RWPE1 (cell line): Measurements from ENCODE around the gene CYREN.
"Not testable (repeated sequence)": the region's sequence is repeated elsewhere in the genome, so short reads cannot be mapped to it uniquely, and the experiment has no call there.

Experiments
- CTCF ChIA-PET: fragments of 350-600 bp; sonication (Branson Sonifier 250); formaldehyde crosslinking; extraction: SDS; loops from one replicate; lab custom pipeline; 2021; lab: Yijun Ruan, JAX
- POLR2A ChIA-PET: fragments of 400-600 bp; formaldehyde crosslinking; extraction: SDS; loops from one replicate; lab custom pipeline; 2020; ENCODE audit warnings: antibody characterized with exemption; ENCODE audit not compliant: low non-redundant PET; lab: Yijun Ruan, JAX
- DNase-seq: peaks from one replicate; pipeline ENCODE4 v3.0.0; 2012; ENCODE audit warnings: low spot score
- H3K27ac ChIP-seq: fragments of 450-650 bp; 2 replicates; pipeline ENCODE4 v1.5.1; 2017
- TF ChIP-seq, protein P1 (sequence below): fragments of 450-650 bp; conservative IDR thresholded peaks from 2 replicates; pipeline ENCODE4 v1.5.1; 2017; ENCODE audit warnings: low read depth, mild to moderate bottlenecking

CYREN gene

DNA sequence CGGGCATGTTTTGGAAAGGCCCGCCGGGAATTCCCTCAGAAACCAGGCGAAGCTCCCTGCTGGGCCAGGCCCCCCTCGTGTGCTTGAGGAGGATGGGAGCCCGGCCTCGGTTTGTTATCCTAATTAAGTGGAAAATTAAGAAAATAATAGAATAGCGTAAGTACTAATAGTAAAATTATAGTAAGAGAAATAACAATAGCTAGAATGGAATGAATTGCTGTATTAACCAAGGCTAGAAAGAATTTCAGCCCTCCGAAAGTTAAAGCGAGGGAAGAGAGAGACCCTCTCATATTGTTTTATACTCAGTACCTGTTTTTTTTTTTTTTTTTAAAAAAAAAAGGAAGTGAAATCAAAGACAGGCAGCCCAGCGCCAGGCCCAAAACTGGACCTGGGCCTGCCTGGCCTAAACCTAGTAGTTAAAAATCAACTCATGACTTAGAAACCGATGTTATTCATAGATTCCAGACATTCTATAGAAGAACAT, 533 bp upstream of the CYREN start:
- H3K27ac ChIP-seq: peak overlapping the region; percentile 96
- TF ChIP-seq, protein P1, sequence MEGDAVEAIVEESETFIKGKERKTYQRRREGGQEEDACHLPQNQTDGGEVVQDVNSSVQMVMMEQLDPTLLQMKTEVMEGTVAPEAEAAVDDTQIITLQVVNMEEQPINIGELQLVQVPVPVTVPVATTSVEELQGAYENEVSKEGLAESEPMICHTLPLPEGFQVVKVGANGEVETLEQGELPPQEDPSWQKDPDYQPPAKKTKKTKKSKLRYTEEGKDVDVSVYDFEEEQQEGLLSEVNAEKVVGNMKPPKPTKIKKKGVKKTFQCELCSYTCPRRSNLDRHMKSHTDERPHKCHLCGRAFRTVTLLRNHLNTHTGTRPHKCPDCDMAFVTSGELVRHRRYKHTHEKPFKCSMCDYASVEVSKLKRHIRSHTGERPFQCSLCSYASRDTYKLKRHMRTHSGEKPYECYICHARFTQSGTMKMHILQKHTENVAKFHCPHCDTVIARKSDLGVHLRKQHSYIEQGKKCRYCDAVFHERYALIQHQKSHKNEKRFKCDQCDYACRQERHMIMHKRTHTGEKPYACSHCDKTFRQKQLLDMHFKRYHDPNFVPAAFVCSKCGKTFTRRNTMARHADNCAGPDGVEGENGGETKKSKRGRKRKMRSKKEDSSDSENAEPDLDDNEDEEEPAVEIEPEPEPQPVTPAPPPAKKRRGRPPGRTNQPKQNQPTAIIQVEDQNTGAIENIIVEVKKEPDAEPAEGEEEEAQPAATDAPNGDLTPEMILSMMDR: peak; percentile 65
- POLR2A ChIA-PET: interaction anchor here (0.6 kb wide), 1 partner anchor 27 kb away, joined by 3 read pairs; no protein-coding TSS in a partner anchor

DNA sequence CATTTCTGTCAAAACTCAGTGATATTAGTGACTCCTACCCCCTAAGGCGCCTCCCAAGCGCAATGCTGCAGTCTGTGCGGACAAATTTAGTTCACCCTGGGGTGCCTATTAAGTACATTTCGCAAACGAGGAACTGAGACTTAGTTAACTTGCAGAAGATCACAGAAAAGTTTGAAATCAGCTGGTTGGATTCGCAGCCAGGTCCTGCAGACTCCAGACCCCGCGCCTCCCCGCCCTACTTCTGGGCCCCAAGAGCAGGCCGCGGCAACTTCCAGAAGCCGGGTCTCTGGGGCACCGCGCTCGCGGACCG, 588 bp downstream of the CYREN start:
- ChIA-PET CTCF (interaction anchor here (0.6 kb wide), 1 partner anchor 493 kb away, joined by 5 read pairs; the partner anchor contains the start of gene STMP1), POLR2A (no interaction called here)
- H3K27ac ChIP-seq: peak overlapping the region; percentile 96
- peak; percentile 7 for DNase-seq
- TF ChIP-seq, protein P1: no peak

More for the DNA sequence above, 533 bp upstream of the CYREN start:
- not testable (repeated sequence) for DNase-seq
- CTCF ChIA-PET: interaction anchor here (0.6 kb wide), 1 partner anchor 115 kb away, joined by 3 read pairs; no protein-coding TSS in a partner anchor

DNA sequence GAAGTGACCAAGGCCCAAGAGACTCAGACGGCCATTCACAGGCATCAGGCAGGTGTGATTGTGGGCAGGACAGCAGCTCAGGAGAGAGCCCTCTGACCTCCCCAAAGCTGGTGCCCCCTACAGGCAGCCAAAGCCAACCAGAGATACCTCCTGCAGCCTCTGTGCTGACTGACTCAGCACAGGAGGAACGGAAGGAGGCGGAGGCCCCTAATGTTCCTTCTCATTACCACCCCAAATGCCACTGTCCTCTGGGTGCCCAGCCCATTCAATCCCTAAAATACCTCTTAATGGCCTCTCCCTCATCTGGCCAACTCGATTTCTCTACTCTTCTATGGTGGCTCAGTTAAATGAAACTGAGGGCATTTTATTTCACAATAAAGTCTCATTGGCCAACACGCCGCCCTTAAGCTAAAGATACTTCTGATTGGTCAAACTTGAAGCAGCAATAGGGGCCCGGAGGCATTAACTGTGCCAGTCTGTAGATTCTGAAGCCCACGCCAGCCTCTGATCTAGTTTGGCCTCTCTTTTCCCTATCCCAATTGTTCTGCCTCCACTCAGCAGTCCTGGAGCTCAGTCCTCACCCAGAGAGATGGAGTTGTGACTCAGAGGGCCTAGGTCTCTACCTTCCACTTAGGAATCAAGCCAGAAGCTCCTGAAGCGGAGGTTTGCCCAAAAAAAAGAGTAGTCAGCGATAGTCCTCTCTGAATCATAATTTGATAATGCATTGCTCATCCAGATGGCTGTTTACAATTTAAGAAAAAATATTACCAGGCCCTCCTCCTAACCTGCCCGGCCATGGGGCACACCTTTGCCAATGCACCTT, 1.2 kb downstream of the CYREN start:
- TF ChIP-seq, protein P1: peak; percentile 25; the same call in 1 of the 2 replicates
- H3K27ac ChIP-seq: peak overlapping the region; percentile 96
- POLR2A ChIA-PET: no interaction called here
- CTCF ChIA-PET: interaction anchor here (0.7 kb wide), 1 partner anchor 74 kb away, joined by 3 read pairs; no protein-coding TSS in a partner anchor
- peak; percentile 68 for DNase-seq

DNA sequence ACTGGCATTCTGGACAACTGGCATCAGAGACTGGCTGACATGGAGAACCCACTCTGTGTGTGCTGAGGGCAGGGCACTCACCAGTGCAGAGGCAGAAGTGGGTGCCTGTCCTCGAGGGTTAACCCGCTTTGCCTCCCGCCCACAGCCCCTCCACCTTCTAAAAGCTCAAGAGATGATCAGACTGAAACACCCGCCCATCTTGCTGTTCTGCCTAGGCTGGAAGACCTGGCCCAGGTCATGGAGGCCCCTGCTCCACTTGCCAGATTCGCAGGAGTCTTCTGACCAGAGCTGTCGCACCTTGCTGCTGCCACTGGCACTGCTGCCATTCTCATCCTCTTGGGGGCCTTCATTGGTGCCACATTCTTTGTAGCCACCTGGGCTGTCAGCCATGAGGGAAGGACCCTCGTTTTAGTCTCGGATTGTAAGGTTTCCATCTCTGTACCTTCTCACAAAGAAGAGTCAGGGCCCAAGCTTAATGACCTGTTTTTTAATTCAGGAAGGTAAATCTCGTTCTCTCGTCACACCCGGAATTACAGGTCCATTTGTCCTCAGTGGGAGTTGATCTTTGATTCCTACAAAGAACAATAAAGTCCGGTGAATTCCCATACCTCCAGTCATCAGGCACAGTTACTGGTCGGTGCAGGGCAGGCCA, 1.9 kb downstream of the CYREN start:
- peak overlapping the region; percentile 96 for H3K27ac ChIP-seq
- ChIA-PET POLR2A (no interaction called here), CTCF (interaction anchor here (0.7 kb wide), 1 partner anchor 75 kb away, joined by 3 read pairs; no protein-coding TSS in a partner anchor)
- no peak for DNase-seq
- TF ChIP-seq, protein P1: no peak

DNA sequence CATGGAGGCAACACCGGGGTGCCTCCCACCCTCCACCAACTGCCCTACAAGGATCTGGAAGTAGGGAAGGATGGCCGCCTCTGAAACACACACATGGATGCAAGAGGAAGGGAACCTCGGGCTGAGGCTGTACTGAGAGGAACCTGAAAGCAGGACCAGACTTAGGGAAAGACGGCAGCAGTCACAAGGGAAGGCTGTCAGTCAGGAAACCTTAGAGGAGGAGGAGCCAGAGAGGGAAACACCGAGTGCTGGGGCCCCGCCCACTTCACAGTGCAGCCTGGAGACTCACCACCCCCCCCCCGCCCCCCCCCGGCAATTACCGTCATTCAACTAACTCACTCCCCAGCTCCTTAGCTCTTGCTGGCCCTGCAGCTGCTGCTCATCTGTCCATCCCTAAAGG, 2.5 kb downstream of the CYREN start:
- CTCF ChIA-PET: no interaction called here
- POLR2A ChIA-PET: no interaction called here
- DNase-seq: peak; percentile 9
- TF ChIP-seq, protein P1: no peak
- peak overlapping the region; percentile 96 for H3K27ac ChIP-seq

DNA sequence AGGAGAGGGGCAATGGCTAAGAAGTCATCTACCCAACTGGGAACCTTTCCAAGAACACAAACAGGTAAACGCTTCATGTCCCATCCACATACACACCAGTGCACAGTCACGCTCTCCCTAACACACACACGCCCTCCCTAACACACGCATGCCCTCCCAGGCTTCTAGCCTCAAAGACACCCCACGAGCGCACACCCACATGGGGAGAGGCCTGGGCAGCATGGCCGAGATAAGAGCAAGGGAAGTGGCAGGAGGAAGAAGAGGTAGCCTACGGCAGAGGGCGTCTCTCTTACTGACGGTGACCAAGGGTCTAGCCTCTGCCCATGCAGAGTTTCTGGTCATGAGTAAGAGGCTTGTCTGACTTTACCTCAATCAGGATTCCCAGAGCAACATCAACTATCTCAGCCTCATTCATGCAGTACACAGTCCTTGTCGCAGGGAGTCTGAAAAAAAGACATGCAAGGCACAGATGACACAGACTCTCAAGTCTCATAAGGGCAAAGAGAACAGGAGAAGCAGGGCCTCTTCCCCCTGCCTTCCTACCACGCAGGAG, 3.1 kb downstream of the CYREN start:
- TF ChIP-seq, protein P1: no peak
- POLR2A ChIA-PET: interaction anchor here (0.6 kb wide), 1 partner anchor 348 kb away, joined by 5 read pairs; no protein-coding TSS in a partner anchor
- H3K27ac ChIP-seq: peak overlapping the region; percentile 96
- DNase-seq: no peak
- CTCF ChIA-PET: no interaction called here
